GM12878 (cell line): ENCODE data around the gene HSD17B1.

Source experiments
- EP300 ChIP-seq, 2 experiments: fragments of 150-350 bp in 1 of 2; IDR thresholded peaks; 2 replicates each; pipeline ENCODE4 v1.6.1; 2011 to 2012; ENCODE audit warnings: low read depth in 2 of 2, low read length in 2 of 2, borderline replicate concordance in 1 of 2, improper control_type of control experiment in 1 of 2, inconsistent platforms in 1 of 2; ENCODE audit not compliant: control insufficient read depth in 1 of 2
- KDM1A ChIP-seq: fragments of 200-600 bp; sonication (generic); IDR thresholded peaks from 2 replicates; pipeline ENCODE4 v1.6.1; 2016; ENCODE audit warnings: borderline replicate concordance
- PAX8 ChIP-seq: fragments of 450-650 bp; IDR thresholded peaks from 2 replicates; pipeline ENCODE4 v1.6.1; 2017; ENCODE audit warnings: mild to moderate bottlenecking, moderate library complexity

GRCh38 chr17:42507671-42508070 lies 45.1 kb upstream of the HSD17B1 start:
- TF ChIP-seq EP300 (IDR thresholded peaks at IDR 0.05; ENCODE audit: borderline replicate concordance in 1 of 2, control insufficient read depth in 1 of 2, low read depth in 2 of 2, low read length in 2 of 2) (no peak), PAX8 (no peak), KDM1A (no peak)
